Neural progenitor cell (in vitro differentiated cells): ENCODE results near the gene FHOD1. TPM values are rescaled to one million over a fixed set of nuclear protein-coding genes. Genes with fewer than 3 reads are reported as not detected.

Experiments
- DNase-seq: peaks from one replicate; pipeline ENCODE4 v3.0.0-alpha.2; 2016; ENCODE audit warnings: low spot score
- H2AFZ ChIP-seq: fragments of 200-600 bp; sonication (generic); replicated peaks from 2 replicates; pipeline ENCODE4 v1.6.1; 2016; ENCODE audit warnings: antibody characterized with exemption
- H3F3A ChIP-seq: fragments of 200-600 bp; sonication (generic); 2 replicates; pipeline ENCODE4 v1.6.1; 2016; ENCODE audit warnings: antibody characterized with exemption, low read depth
- H3K27ac ChIP-seq: fragments of 200-600 bp; sonication (generic); 2 replicates; pipeline ENCODE4 v1.5.1; 2016; ENCODE audit warnings: mild to moderate bottlenecking
- H3K27me3 ChIP-seq: fragments of 200-600 bp; sonication (generic); 2 replicates; pipeline ENCODE4 v1.6.1; 2016; ENCODE audit warnings: mild to moderate bottlenecking, moderate library complexity
- H3K36me3 ChIP-seq: fragments of 200-600 bp; sonication (generic); 2 replicates; pipeline ENCODE4 v1.5.1; 2016
- H3K4me1 ChIP-seq: fragments of 200-600 bp; sonication (generic); 2 replicates; pipeline ENCODE4 v1.6.1; 2016; ENCODE audit warnings: mixed run types
- H3K4me2 ChIP-seq: fragments of 200-600 bp; sonication (generic); 2 replicates; pipeline ENCODE4 v1.6.1; 2016
- H3K4me3 ChIP-seq: fragments of 200-600 bp; sonication (generic); 2 replicates; pipeline ENCODE4 v1.5.1; 2016
- H3K79me2 ChIP-seq: fragments of 200-600 bp; sonication (generic); 2 replicates; pipeline ENCODE4 v1.6.1; 2016; ENCODE audit warnings: low read depth
- H3K9ac ChIP-seq: fragments of 200-600 bp; sonication (generic); 2 replicates; pipeline ENCODE4 v1.6.1; 2016
- H3K9me3 ChIP-seq: fragments of 200-600 bp; sonication (generic); 2 replicates; pipeline ENCODE4 v1.5.1; 2016; ENCODE audit warnings: low read depth
- H4K20me1 ChIP-seq: fragments of 200-600 bp; sonication (generic); 2 replicates; pipeline ENCODE4 v1.6.1; 2016; ENCODE audit warnings: low read depth
- H3K27ac Mint-ChIP-seq: 3 replicates; pipeline ENCODE4 v1.8.0; 2021; ENCODE audit warnings: mixed read lengths
- H3K27me3 Mint-ChIP-seq: 2 replicates; pipeline ENCODE4 v1.8.0; 2022; ENCODE audit warnings: low read depth, mild to moderate bottlenecking, inconsistent platforms, moderate library complexity, mixed read lengths; ENCODE audit not compliant: insufficient read depth
- H3K36me3 Mint-ChIP-seq: 3 replicates; pipeline ENCODE4 v1.8.0; 2021; ENCODE audit warnings: mixed read lengths
- H3K4me1 Mint-ChIP-seq: 3 replicates; pipeline ENCODE4 v1.8.0; 2021; ENCODE audit warnings: mixed read lengths
- H3K4me3 Mint-ChIP-seq: 3 replicates; pipeline ENCODE4 v1.8.0; 2021; ENCODE audit warnings: mild to moderate bottlenecking, moderate library complexity, mixed read lengths
- H3K9me3 Mint-ChIP-seq: 3 replicates; pipeline ENCODE4 v1.8.0; 2020; ENCODE audit warnings: mixed read lengths
- EZH2 ChIP-seq: fragments of 200-600 bp; sonication (generic); IDR thresholded peaks from 2 replicates; pipeline ENCODE4 v1.6.1; 2017; ENCODE audit warnings: antibody characterized with exemption, mild to moderate bottlenecking, moderate library complexity
- EZH2phosphoT487 ChIP-seq: fragments of 200-600 bp; sonication (generic); IDR thresholded peaks from 2 replicates; pipeline ENCODE4 v1.6.1; 2017; ENCODE audit warnings: antibody characterized with exemption
- total RNA-seq: library from RNA; depleted of rRNA; stranded (reverse); fragments of >200 nt; gene quantifications from 2 replicates; pipeline ENCODE4 v1.2.3, GENCODE V29; 2015; ENCODE audit warnings: low replicate concordance
- TF ChIP-seq, protein P1 (sequence below): fragments of 200-600 bp; sonication (generic); IDR thresholded peaks from 2 replicates; pipeline ENCODE4 v1.5.1; 2017; ENCODE audit warnings: antibody characterized with exemption, mild to moderate bottlenecking

The FHOD1 gene
- total RNA-seq, 1 donor from 2014 or later: 5.5 TPM

DNA sequence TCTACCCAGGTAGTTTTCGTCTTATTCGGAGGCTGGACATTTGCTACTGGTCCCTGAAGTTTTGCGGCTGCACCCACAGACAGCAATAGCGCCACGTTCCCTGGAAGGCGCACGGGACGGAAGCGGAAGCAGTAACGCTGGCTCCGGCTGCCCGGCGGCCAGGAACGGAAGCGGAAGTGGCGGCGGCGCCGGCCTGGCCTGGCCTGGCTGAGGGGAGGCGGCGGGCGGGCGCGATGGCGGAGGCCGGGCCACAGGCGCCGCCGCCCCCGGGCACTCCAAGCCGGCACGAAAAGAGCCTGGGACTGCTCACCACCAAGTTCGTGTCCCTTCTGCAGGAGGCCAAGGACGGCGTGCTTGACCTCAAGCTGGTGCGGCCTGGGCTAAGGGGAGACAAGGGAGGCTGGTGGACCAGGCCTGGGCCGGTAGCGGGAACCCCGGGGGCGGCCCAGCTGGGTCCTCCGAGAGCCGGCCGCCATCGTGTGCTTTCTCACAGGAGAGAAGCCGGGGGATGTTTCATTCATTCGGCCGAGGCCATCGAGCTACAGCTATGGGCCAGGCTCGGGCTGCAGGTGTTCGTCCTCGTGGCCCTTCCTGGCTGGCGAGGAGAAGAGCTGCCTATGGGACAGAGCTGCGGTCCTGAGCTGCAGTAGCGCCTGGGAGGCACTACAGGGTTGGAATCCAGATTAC, 55.1 kb downstream of the FHOD1 start, which contains the start of gene E2F4:
TSS of gene E2F4 (plus strand) at position 161 of the 687 bp plus-strand sequence. CDS start at position 234, 73 bp downstream.
- Histone ChIP-seq H3K79me2 (peaks cover 24% of the 10 kb centered on the region), H2AFZ (peak within 1 kb of the TSS; percentile 5)

DNA sequence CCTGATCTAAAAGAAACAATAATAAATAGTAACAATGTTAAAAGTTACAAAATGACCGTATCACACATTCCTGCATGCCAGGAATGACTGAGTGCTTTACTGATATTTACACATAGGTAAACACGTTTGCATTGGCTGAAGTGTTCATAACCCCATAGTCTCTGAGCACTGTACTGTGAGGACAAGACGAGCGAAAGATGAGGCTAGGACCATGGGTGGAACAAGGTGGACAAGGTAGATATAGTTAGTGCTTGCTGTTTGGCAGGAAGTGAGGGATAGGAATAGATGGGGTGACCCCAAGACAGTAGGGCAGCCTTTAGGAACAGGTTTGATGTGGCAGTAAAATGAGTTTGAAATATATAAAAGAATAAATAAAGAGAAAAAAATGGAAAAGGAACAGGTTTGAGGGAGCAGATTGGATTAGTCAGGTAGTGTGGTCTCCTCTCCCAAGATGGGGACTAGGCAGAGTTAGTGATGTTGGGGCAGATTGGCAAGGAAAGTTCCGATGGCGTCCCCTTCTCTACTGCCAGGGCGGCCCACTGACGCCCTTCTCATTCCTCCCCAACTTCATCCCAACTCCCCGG, 55.8 kb downstream of the FHOD1 start:
- H3K9ac ChIP-seq: no peak overlapping the region

More for the DNA sequence above, 55.1 kb downstream of the FHOD1 start, which contains the start of gene E2F4:
- peak within 1 kb of the TSS; percentile 60 for H3K27ac Mint-ChIP-seq
- peak within 1 kb of the TSS; percentile 92 for H3K4me3 Mint-ChIP-seq
- peak; percentile 95 for DNase-seq
- Histone ChIP-seq H3K4me1 (peaks cover 7% of the 10 kb centered on the region), H3K4me3 (peak within 1 kb of the TSS; percentile 82), H3K9ac (peak within 1 kb of the TSS; percentile 90), H3K4me2 (peak within 1 kb of the TSS; percentile 97), H3K27me3 (peaks cover under 1% of the 10 kb centered on the region), H3F3A (no peaks in the 10 kb centered on the region), H3K27ac (no peak within 1 kb of the TSS), H3K36me3 (no peaks in the 10 kb centered on the region), H4K20me1 (peaks cover 27% of the 10 kb centered on the region), H3K9me3 (no peaks in the 10 kb centered on the region)
- H3K27me3 Mint-ChIP-seq: peaks cover 5% of the 10 kb centered on the region
- TF ChIP-seq EZH2phosphoT487: no peak
- peaks cover 22% of the 10 kb centered on the region for H3K4me1 Mint-ChIP-seq
- H3K9me3 Mint-ChIP-seq: no peaks in the 10 kb centered on the region
- peaks cover 16% of the 10 kb centered on the region for H3K36me3 Mint-ChIP-seq

DNA sequence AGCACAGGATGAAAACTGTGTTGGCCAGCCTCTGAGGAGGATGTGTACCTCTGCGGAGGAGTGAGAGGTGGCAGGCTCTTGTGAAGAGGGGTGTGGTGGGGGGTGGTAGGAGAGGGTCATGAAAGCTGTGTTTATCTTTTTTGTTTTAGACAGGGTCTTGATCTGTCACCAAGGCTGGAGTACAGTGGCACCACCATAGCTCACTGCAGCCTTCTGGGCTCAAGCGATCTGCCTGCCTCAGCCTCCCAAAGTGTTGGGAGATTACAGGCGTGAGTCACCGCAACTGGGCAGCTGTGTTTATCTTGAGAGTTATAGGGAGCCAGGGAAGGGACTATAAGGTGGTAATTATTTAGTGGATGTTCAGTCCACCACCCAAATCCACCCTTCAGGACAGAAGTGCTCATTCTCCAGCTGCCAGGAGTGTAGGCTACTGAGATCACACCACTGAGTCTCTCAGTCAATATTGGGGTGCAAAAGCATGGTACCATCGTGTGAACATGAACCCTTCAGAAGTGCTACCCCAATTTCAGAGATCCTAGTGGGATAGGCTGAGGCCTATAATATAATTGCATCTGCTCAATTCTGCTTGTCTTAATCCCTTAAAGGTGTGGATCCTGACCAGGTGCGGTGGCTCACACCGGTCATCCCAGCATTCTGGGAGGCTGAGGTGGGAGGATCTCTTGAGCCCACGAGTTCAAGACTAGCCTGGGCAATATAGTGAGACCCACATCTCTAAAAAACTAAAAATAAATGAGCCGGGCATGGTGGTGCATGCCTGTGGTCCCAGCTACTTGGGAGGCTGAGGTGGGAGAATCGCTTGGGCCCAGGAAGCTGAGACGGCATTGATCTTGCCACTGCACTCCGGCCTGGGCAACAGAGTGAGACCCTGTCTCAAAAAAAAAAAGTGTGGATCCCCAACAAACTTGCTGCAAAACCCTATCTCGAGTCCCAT, 56.6 kb downstream of the FHOD1 start:
- no peaks in the 10 kb centered on the region for H3K9me3 ChIP-seq
- H3K4me1 ChIP-seq: peaks cover 7% of the 10 kb centered on the region
- peaks cover 23% of the 10 kb centered on the region for H3K4me1 Mint-ChIP-seq
- no peak overlapping the region for H3K27ac ChIP-seq
- no peaks in the 10 kb centered on the region for H3K9me3 Mint-ChIP-seq
- peak overlapping the region; percentile 72 for H3K27ac Mint-ChIP-seq
- no peak overlapping the region for H3K9ac ChIP-seq
- no peaks in the 10 kb centered on the region for H3K36me3 ChIP-seq
- H4K20me1 ChIP-seq: peaks cover 33% of the 10 kb centered on the region
- no peak overlapping the region for H2AFZ ChIP-seq
- peaks cover 6% of the 10 kb centered on the region for H3K36me3 Mint-ChIP-seq
- H3K4me3 ChIP-seq: no peak overlapping the region
- H3K27me3 ChIP-seq: peaks cover 15% of the 10 kb centered on the region
- no peak for TF ChIP-seq EZH2phosphoT487
- TF ChIP-seq, protein P1, sequence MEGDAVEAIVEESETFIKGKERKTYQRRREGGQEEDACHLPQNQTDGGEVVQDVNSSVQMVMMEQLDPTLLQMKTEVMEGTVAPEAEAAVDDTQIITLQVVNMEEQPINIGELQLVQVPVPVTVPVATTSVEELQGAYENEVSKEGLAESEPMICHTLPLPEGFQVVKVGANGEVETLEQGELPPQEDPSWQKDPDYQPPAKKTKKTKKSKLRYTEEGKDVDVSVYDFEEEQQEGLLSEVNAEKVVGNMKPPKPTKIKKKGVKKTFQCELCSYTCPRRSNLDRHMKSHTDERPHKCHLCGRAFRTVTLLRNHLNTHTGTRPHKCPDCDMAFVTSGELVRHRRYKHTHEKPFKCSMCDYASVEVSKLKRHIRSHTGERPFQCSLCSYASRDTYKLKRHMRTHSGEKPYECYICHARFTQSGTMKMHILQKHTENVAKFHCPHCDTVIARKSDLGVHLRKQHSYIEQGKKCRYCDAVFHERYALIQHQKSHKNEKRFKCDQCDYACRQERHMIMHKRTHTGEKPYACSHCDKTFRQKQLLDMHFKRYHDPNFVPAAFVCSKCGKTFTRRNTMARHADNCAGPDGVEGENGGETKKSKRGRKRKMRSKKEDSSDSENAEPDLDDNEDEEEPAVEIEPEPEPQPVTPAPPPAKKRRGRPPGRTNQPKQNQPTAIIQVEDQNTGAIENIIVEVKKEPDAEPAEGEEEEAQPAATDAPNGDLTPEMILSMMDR: no peak
- TF ChIP-seq EZH2: no peak
- H3F3A ChIP-seq: no peaks in the 10 kb centered on the region
- peak overlapping the region; percentile 92 for H3K4me3 Mint-ChIP-seq
- peaks cover 24% of the 10 kb centered on the region for H3K79me2 ChIP-seq
- H3K4me2 ChIP-seq: no peak overlapping the region
- no peak for DNase-seq
- H3K27me3 Mint-ChIP-seq: peaks cover 10% of the 10 kb centered on the region

More for the DNA sequence above, 55.8 kb downstream of the FHOD1 start:
- Histone ChIP-seq H3K4me3 (peak overlapping the region; percentile 82), H3K27ac (no peak overlapping the region), H3F3A (no peaks in the 10 kb centered on the region), H4K20me1 (peaks cover 26% of the 10 kb centered on the region), H3K27me3 (peaks cover 7% of the 10 kb centered on the region), H3K9me3 (no peaks in the 10 kb centered on the region), H3K79me2 (peaks cover 24% of the 10 kb centered on the region), H2AFZ (peak overlapping the region; percentile 5), H3K4me2 (peak overlapping the region; percentile 33), H3K36me3 (no peaks in the 10 kb centered on the region), H3K4me1 (peaks cover 7% of the 10 kb centered on the region)
- DNase-seq: no peak
- Mint-ChIP-seq H3K4me3 (peak overlapping the region; percentile 92), H3K27me3 (peaks cover 5% of the 10 kb centered on the region), H3K9me3 (no peaks in the 10 kb centered on the region), H3K27ac (peak overlapping the region; percentile 60), H3K36me3 (peaks cover 12% of the 10 kb centered on the region), H3K4me1 (peaks cover 22% of the 10 kb centered on the region)
- TF ChIP-seq, protein P1: no peak
- TF ChIP-seq EZH2: no peak
- TF ChIP-seq EZH2phosphoT487: no peak
